Activated naive CD4-positive, alpha-beta T cell treated with anti-CD3 and anti-CD28 coated beads, Interleukin-2, amount 50 U/mL, for 24 hours (primary cell): ENCODE results near the gene SUPT20HL2.
A peak's percentile ranks its signal among the peaks of the same experiment; 100 is the strongest.
"Not testable (repeated sequence)": the region's sequence is repeated elsewhere in the genome, so short reads cannot be mapped to it uniquely, and the experiment has no call there.

ENCODE experiments used
- H3K27ac Mint-ChIP-seq: one replicate; pipeline ENCODE4 v1.8.0; 2021; ENCODE audit warnings: mild to moderate bottlenecking, mixed read lengths
- H3K27me3 Mint-ChIP-seq: one replicate; pipeline ENCODE4 v1.8.0; 2021; ENCODE audit warnings: mixed read lengths
- H3K36me3 Mint-ChIP-seq: one replicate; pipeline ENCODE4 v1.8.0; 2021; ENCODE audit warnings: mixed read lengths
- H3K4me1 Mint-ChIP-seq: one replicate; pipeline ENCODE4 v1.8.0; 2021; ENCODE audit warnings: mixed read lengths
- H3K4me3 Mint-ChIP-seq: one replicate; pipeline ENCODE4 v1.8.0; 2021; ENCODE audit warnings: mild to moderate bottlenecking, mixed read lengths
- H3K9me3 Mint-ChIP-seq: one replicate; pipeline ENCODE4 v1.8.0; 2021; ENCODE audit warnings: mixed read lengths

SUPT20HL2 gene

DNA sequence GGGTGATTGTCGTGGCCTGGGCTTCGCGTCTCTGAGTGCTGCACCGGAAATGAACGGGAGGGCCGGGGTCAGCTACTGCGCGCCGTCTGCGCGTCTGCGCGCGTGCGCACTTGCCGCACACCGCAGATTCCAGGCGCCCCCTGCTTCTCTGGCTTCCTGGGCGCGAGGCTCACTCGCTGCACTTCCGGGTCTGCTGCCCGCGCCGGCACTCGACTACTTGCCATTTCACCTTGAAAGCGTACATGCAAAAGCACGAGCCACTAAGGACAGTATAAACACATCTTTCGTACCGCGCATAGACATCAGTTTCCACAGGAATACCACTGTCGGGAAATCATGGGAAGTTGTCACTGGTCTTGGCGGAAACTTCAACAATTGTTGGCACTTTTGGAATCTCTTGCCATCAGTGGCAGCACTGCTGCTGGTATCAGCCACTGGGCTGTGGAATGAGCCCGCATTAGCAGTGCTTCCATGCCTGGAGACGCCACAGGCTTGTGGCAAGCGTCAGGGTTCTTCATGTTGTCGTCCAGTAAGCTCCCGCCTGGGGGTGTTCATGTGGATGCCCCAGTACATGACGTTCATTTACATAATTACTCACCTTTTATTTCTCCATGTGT is at the start of gene SUPT20HL2:
TSS of gene SUPT20HL2 (minus strand) at position 51 of the 617 bp plus-strand sequence. CDS start 754 bp downstream, outside the sequence.
- Mint-ChIP-seq H3K36me3 (no peaks in the 10 kb centered on the region), H3K4me3 (no peak within 1 kb of the TSS), H3K27me3 (no peaks in the 10 kb centered on the region), H3K9me3 (no peaks in the 10 kb centered on the region), H3K27ac (no peak within 1 kb of the TSS), H3K4me1 (no peaks in the 10 kb centered on the region)

- H3K4me3 Mint-ChIP-seq, H3K27me3 Mint-ChIP-seq, H3K36me3 Mint-ChIP-seq, H3K27ac Mint-ChIP-seq, H3K4me1 Mint-ChIP-seq, H3K9me3 Mint-ChIP-seq: not testable (repeated sequence)
Measured at GRCh38 chrX:24362089-24362745, 48.3 kb upstream of the SUPT20HL2 start.

GRCh38 chrX:24360272-24360671 is 46.4 kb upstream of the SUPT20HL2 start, which contains the start of gene SUPT20HL1:
TSS of gene SUPT20HL1 (plus strand) at chrX:24360639. CDS start at chrX:24362761, 2,122 bp downstream.
- Mint-ChIP-seq H3K27ac (peak within 1 kb of the TSS; percentile 59), H3K4me3 (no peak within 1 kb of the TSS), H3K4me1 (no peaks in the 10 kb centered on the region), H3K36me3 (no peaks in the 10 kb centered on the region), H3K27me3 (no peaks in the 10 kb centered on the region), H3K9me3 (no peaks in the 10 kb centered on the region)

DNA sequence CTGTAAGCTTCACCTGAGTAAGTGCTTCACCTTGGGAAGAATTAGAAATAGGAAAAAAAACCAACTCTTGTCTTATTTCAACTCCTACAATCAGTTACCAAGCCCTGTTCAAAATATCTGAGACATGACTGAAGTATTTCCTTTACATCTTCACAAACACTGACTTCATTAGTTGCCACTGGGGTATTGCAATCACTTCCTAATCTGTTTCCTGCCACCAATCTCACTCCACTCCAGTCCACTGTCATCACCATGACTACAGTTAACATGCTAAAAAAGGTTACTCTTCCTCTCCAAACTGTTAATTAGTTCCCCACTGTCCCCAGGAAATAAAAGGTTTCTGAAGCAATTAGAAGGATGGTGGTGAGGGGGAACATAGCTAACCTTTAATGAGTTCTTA is 43.2 kb upstream of the SUPT20HL2 start:
- no peak overlapping the region for H3K4me3 Mint-ChIP-seq

DNA sequence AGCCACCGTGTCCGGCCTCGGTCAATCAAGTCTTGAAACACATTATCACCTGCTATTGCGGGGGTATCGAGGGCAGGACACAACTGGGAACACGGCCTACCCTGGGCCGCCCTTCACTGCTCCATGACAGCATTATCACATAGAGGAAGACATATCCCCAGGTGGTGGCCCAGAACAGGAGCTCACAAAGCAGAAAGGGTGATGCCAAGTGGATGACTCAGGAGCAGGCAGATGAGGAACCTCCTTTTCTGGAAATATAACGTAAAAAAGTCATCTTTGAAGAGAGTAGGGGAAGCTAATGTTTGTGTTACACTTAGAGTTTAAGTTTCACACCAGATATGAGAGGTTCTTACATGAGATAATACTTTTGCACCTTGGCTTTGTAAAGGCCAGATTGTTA is 41.2 kb upstream of the SUPT20HL2 start:
- Mint-ChIP-seq H3K9me3 (no peaks in the 10 kb centered on the region), H3K27ac (no peak overlapping the region), H3K4me3 (no peak overlapping the region), H3K27me3 (no peaks in the 10 kb centered on the region), H3K4me1 (no peaks in the 10 kb centered on the region), H3K36me3 (no peaks in the 10 kb centered on the region)

More for the DNA sequence above, 43.2 kb upstream of the SUPT20HL2 start:
- no peaks in the 10 kb centered on the region for H3K9me3 Mint-ChIP-seq
- H3K27ac Mint-ChIP-seq, result no peak overlapping the region
- no peaks in the 10 kb centered on the region for H3K4me1 Mint-ChIP-seq
- H3K27me3 Mint-ChIP-seq, result no peaks in the 10 kb centered on the region
- H3K36me3 Mint-ChIP-seq, result no peaks in the 10 kb centered on the region

GRCh38 chrX:24350217-24350616 is 36.3 kb upstream of the SUPT20HL2 start:
- Mint-ChIP-seq H3K27ac (no peak overlapping the region), H3K36me3 (no peaks in the 10 kb centered on the region), H3K4me1 (no peaks in the 10 kb centered on the region), H3K9me3 (no peaks in the 10 kb centered on the region), H3K27me3 (no peaks in the 10 kb centered on the region), H3K4me3 (no peak overlapping the region)

DNA sequence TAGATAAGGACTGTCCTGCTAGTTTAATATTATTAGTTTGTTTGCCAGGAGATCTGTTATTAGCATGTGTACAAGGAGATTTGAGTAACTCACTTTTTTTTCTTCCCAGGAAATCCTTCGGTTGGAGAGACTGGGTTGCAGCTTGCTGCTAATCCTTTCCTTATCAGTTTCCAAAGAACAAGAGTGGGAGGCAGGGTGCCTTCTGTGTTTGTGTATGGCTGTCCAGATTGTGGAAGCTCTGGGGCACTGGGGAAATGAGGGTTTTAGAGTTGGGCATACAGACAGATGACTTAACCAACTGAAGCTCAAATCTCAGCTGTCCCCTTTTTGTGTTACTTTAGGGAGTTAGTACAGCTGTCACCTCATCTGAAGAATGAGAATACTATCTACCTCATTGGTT is 34.0 kb upstream of the SUPT20HL2 start:
- no peaks in the 10 kb centered on the region for H3K27me3 Mint-ChIP-seq

GRCh38 chrX:24343719-24344118 is 29.9 kb upstream of the SUPT20HL2 start:
- H3K27me3 Mint-ChIP-seq, result peaks cover 1% of the 10 kb centered on the region
- H3K27ac Mint-ChIP-seq, result no peak overlapping the region
- peaks cover 7% of the 10 kb centered on the region for H3K4me1 Mint-ChIP-seq
- H3K4me3 Mint-ChIP-seq, result peak overlapping the region; percentile 12
- no peaks in the 10 kb centered on the region for H3K36me3 Mint-ChIP-seq
- no peaks in the 10 kb centered on the region for H3K9me3 Mint-ChIP-seq

More for the DNA sequence above, 34.0 kb upstream of the SUPT20HL2 start:
- Mint-ChIP-seq H3K36me3 (no peaks in the 10 kb centered on the region), H3K9me3 (no peaks in the 10 kb centered on the region), H3K27ac (no peak overlapping the region), H3K4me3 (no peak overlapping the region), H3K4me1 (peaks cover 7% of the 10 kb centered on the region)

DNA sequence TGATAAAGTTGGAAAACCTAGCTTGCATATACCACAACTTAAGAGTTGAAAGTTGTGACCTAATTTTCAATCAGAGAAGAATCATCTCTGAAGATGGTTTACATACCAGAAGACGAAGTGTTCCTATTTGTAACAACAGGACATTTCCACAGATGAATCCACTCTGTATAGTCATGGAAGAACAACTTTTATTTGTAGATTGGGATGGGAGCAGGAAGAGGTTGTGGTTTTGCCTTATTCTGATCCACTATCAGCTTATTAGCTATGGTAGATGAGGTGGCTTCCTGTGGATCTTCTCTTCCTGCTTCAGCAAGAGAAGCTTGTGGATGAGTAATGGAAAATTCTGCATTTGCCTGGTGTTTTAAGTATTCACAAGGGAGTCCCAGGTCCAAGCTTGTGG is 27.9 kb upstream of the SUPT20HL2 start:
- Mint-ChIP-seq H3K27me3 (peaks cover 1% of the 10 kb centered on the region), H3K9me3 (no peaks in the 10 kb centered on the region), H3K4me3 (no peak overlapping the region), H3K27ac (no peak overlapping the region), H3K36me3 (no peaks in the 10 kb centered on the region), H3K4me1 (peaks cover 7% of the 10 kb centered on the region)

DNA sequence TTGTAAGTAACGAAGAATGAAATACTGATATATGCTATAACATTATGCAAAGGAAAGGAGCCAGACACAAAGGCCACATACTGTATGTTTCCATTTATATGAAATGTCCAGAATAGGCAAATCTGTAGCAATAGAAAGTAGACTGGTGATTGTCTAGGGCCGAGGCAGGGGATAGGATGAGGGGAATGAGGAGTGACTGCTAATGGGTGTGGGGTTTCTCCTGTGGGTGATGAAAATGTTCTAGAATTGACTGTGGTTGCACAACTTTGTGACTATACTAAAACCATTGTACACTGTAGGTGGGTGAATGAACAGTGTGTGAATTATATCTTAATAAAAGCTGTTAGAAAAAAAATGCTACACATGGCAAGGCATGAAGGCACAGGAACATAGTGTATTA is 26.6 kb upstream of the SUPT20HL2 start:
- Mint-ChIP-seq H3K27me3 (peaks cover 1% of the 10 kb centered on the region), H3K4me3 (no peak overlapping the region), H3K4me1 (peaks cover 7% of the 10 kb centered on the region)

GRCh38 chrX:24339911-24340310 is 26.0 kb upstream of the SUPT20HL2 start:
- Mint-ChIP-seq H3K4me1 (peaks cover 7% of the 10 kb centered on the region), H3K4me3 (no peak overlapping the region), H3K9me3 (no peaks in the 10 kb centered on the region), H3K36me3 (no peaks in the 10 kb centered on the region), H3K27ac (no peak overlapping the region), H3K27me3 (peaks cover 1% of the 10 kb centered on the region)

More for the DNA sequence above, 26.6 kb upstream of the SUPT20HL2 start:
- Mint-ChIP-seq H3K27ac (no peak overlapping the region), H3K9me3 (no peaks in the 10 kb centered on the region), H3K36me3 (no peaks in the 10 kb centered on the region)

GRCh38 chrX:24335871-24336270 is 22.0 kb upstream of the SUPT20HL2 start:
- H3K27ac Mint-ChIP-seq, result no peak overlapping the region
- peaks cover 2% of the 10 kb centered on the region for H3K36me3 Mint-ChIP-seq
- H3K27me3 Mint-ChIP-seq, result peaks cover 1% of the 10 kb centered on the region
- H3K4me1 Mint-ChIP-seq, result no peaks in the 10 kb centered on the region
- H3K9me3 Mint-ChIP-seq, result peaks cover 8% of the 10 kb centered on the region
- H3K4me3 Mint-ChIP-seq, result no peak overlapping the region

- peaks cover 2% of the 10 kb centered on the region for H3K36me3 Mint-ChIP-seq
- H3K27me3 Mint-ChIP-seq, result peaks cover 1% of the 10 kb centered on the region
- H3K4me1 Mint-ChIP-seq, result no peaks in the 10 kb centered on the region
- H3K9me3 Mint-ChIP-seq, result peaks cover 8% of the 10 kb centered on the region
- no peak overlapping the region for H3K27ac Mint-ChIP-seq
- H3K4me3 Mint-ChIP-seq, result no peak overlapping the region
Measured at GRCh38 chrX:24334461-24334860, 20.6 kb upstream of the SUPT20HL2 start.

DNA sequence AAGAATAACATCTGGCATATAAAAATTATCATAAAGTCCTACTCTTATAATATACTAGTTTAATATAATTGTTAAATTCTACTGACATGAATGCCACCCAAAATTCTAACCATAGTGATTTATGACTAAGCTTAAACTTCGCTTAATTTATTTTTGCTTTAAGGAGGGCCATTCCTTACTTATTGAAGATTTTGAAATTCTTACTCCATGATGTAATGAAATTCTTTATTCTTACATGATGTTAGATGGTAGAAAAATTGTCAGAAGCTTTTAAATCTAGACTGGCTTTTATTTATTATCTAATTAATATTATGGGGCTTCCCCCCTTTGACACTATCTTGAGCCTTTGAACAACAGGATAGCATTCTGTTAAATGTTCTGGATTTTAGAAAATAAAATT is 19.5 kb upstream of the SUPT20HL2 start:
- H3K4me1 Mint-ChIP-seq, result no peaks in the 10 kb centered on the region
- peaks cover 8% of the 10 kb centered on the region for H3K9me3 Mint-ChIP-seq
- no peak overlapping the region for H3K4me3 Mint-ChIP-seq
- H3K27me3 Mint-ChIP-seq, result peaks cover 1% of the 10 kb centered on the region
- no peak overlapping the region for H3K27ac Mint-ChIP-seq
- peaks cover 2% of the 10 kb centered on the region for H3K36me3 Mint-ChIP-seq

DNA sequence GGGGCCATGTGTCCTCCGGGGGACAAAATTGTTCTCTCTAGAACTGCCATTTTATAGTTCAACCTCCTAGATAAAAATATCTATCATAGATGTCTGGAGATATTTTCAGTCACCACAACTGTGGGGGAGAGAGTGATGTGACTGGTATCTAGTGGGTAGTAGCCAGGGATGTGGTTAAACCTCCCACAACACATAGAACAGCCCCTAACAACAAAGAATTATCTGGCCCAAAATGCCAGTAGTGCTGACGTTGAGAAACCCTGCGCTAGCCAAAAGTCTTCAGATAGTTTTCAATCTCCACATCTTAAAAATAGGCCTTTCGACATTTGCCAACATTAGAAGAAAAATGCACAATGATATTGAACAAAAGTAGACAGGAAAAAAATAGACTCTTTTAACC is 19.0 kb upstream of the SUPT20HL2 start:
- H3K9me3 Mint-ChIP-seq, result peaks cover 8% of the 10 kb centered on the region
- H3K4me3 Mint-ChIP-seq, result no peak overlapping the region
- H3K27me3 Mint-ChIP-seq, result peaks cover 1% of the 10 kb centered on the region
- peaks cover 2% of the 10 kb centered on the region for H3K36me3 Mint-ChIP-seq
- no peaks in the 10 kb centered on the region for H3K4me1 Mint-ChIP-seq
- no peak overlapping the region for H3K27ac Mint-ChIP-seq

DNA sequence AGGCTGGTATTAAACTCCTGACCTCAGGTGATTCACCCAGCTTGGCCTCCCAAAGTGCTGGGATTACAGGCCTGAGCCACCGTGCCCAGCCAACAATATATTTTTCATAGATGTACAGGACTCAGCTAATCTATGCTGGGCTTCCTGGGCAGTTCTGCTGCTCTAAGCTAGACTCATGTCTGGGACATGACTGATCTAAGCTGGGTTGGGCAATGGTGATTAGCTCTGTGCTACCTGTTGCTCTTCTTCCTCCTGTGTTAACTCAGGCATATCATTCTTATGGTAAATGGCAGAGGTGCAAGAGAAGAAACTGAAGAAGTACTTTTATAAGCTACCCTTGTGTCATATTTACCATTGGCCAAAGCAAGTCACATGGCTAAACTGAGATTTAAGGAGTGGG is 11.4 kb upstream of the SUPT20HL2 start:
- Mint-ChIP-seq H3K4me3 (no peak overlapping the region), H3K36me3 (no peaks in the 10 kb centered on the region), H3K9me3 (no peaks in the 10 kb centered on the region), H3K27ac (no peak overlapping the region), H3K4me1 (no peaks in the 10 kb centered on the region), H3K27me3 (peaks cover 3% of the 10 kb centered on the region)
